Measurements from ENCODE around the gene ACAP1.

- TF ChIP-seq CTCF (IDR thresholded peaks at IDR 0.05) (no peak), POLR2AphosphoS5 (IDR thresholded peaks at IDR 0.05) (no peak)
These were observed 23.8 kb upstream of the ACAP1 start for GRCh38 chr17:7312432-7313087.

Data from breast epithelium (tissue), 3 donors.